Muscle of back (tissue), 13 donors: Measurements from ENCODE around the gene DLGAP5. TPM values are rescaled to one million over a fixed set of nuclear protein-coding genes. Genes with fewer than 3 reads are reported as not detected.
A peak's percentile ranks its signal among the peaks of the same experiment; 100 is the strongest.

ENCODE experiments used
- DNase-seq, 3 donors: peaks; one replicate each; pipeline versions ENCODE4 v3.0.0 to v3.0.0-alpha.2; 2013
- long read RNA-seq, 9 donors: transcript quantifications; one replicate each; lab custom pipeline, GENCODE V29; 2026
- polyA plus RNA-seq, 10 donors: library from polyadenylated mRNA; unstranded; fragments of 120-200 nt; gene quantifications; one replicate each; pipeline ENCODE4 v1.2.1, GENCODE V29; 2013; ENCODE audit not compliant: insufficient read length in 10 of 10

The DLGAP5 gene
- 10 to 100 TPM in 9 of 10 donors, 1 to 10 TPM in 1; 9.5 to 23.0 (median 14.2) TPM for polyA plus RNA-seq
- long read RNA-seq, donor 1, partial matches to known transcripts = 0 of 3 reads
- long read RNA-seq, donor 1, other reads (novel, unspliced or antisense) = 0 of 3 reads
- long read RNA-seq, donor 2 = 0 reads
- long read RNA-seq, donor 3 = 0 reads
- long read RNA-seq, donor 4, partial matches to known transcripts = 0 of 1 reads
- long read RNA-seq, donor 4, other reads (novel, unspliced or antisense) = 0 of 1 reads
- long read RNA-seq, donor 5, partial matches to known transcripts = 0 of 1 reads
- long read RNA-seq, donor 5, other reads (novel, unspliced or antisense) = 0 of 1 reads
- long read RNA-seq, donor 6, partial matches to known transcripts = 0 of 1 reads
- long read RNA-seq, donor 6, other reads (novel, unspliced or antisense) = 0 of 1 reads
- long read RNA-seq, donor 7, partial matches to known transcripts = 0 of 3 reads
- long read RNA-seq, donor 7, other reads (novel, unspliced or antisense) = 0 of 3 reads
- long read RNA-seq, donor 8, partial matches to known transcripts = 0 of 1 reads
- long read RNA-seq, donor 8, other reads (novel, unspliced or antisense) = 0 of 1 reads
- long read RNA-seq, donor 9 = 0 reads

- DNase-seq = peak; percentile 96 to 98 (median 98)
Measured at GRCh38 chr14:55191203-55192053, at the start of gene DLGAP5. DLGAP5 (minus strand) TSS chr14:55191585; CDS start chr14:55189179, 2,406 bp downstream.

- DNase-seq = peak in 2 of 3 donors; percentile 19 to 33
Measured at GRCh38 chr14:55240526-55241178, 49.3 kb upstream of the DLGAP5 start.

- no peak for DNase-seq
Measured at GRCh38 chr14:55239320-55239719, 47.9 kb upstream of the DLGAP5 start.

GRCh38 chr14:55238019-55238680, 46.8 kb upstream of the DLGAP5 start:
- DNase-seq = no peak

- no peak for DNase-seq
Measured at GRCh38 chr14:55233591-55233990, 42.2 kb upstream of the DLGAP5 start.

GRCh38 chr14:55228261-55228660, 36.9 kb upstream of the DLGAP5 start:
- DNase-seq = no peak

- no peak for DNase-seq
Measured at GRCh38 chr14:55223364-55223763, 32.0 kb upstream of the DLGAP5 start.

GRCh38 chr14:55221968-55222367, 30.6 kb upstream of the DLGAP5 start:
- no peak for DNase-seq

GRCh38 chr14:55221186-55221585, 29.8 kb upstream of the DLGAP5 start:
- peak in 1 of 3 donors; percentile 20 for DNase-seq

GRCh38 chr14:55220230-55220629, 28.8 kb upstream of the DLGAP5 start:
- no peak for DNase-seq

- no peak for DNase-seq
Measured at GRCh38 chr14:55212634-55213033, 21.2 kb upstream of the DLGAP5 start.

- no peak for DNase-seq
Measured at GRCh38 chr14:55207832-55208231, 16.4 kb upstream of the DLGAP5 start.

GRCh38 chr14:55206175-55206693, 14.8 kb upstream of the DLGAP5 start:
- DNase-seq = no peak

GRCh38 chr14:55201219-55202101, 10.1 kb upstream of the DLGAP5 start:
- no peak for DNase-seq

GRCh38 chr14:55200651-55201050, 9.3 kb upstream of the DLGAP5 start:
- DNase-seq = no peak

- peak in 1 of 3 donors; percentile 33 for DNase-seq
Measured at GRCh38 chr14:55198749-55199148, 7.4 kb upstream of the DLGAP5 start.

GRCh38 chr14:55194656-55195355, 3.4 kb upstream of the DLGAP5 start:
- DNase-seq = no peak

- DNase-seq = no peak
Measured at GRCh38 chr14:55192054-55192621, 753 bp upstream of the DLGAP5 start.

- DNase-seq = no peak
Measured at GRCh38 chr14:55190906-55191202, 531 bp downstream of the DLGAP5 start.
